Measurements from ENCODE around the gene WDR33.

Gene WDR33

DNA sequence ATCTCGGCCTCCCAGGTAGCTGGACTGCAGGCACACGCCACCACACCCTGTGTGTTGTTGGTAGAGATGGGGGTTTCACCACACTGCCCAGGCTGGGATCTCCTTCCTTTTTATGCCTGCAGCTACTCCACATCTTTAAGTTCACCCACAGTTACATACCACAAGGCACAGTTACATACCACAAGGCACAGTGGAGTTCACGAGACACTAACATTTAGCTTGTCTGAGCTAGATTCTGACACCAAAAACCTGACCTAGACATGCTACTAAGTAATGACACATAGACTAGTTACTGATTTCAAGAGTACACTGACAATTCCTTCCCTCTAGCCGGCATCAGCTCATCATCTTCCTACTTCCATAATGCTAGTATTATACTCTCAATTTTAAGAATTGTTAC, 42.7 kb upstream of the WDR33 start:
- TF ChIP-seq TEAD4 (IDR thresholded peaks at IDR 0.05) (no peak), MAX (IDR thresholded peaks at IDR 0.05) (no peak), TCF12 (IDR thresholded peaks at IDR 0.05; ENCODE audit: low read depth) (no peak), YY1 (IDR thresholded peaks at IDR 0.05; ENCODE audit: low read depth) (no peak), CREB1 (IDR thresholded peaks at IDR 0.05; ENCODE audit: low read depth) (no peak), EGR1 (IDR thresholded peaks at IDR 0.05) (no peak), FOXM1 (IDR thresholded peaks at IDR 0.05; ENCODE audit: borderline replicate concordance, low read depth) (no peak), ZBTB7A (IDR thresholded peaks at IDR 0.05; ENCODE audit: low read depth) (no peak)

GRCh38 chr2:127852388-127852787, 41.4 kb upstream of the WDR33 start:
- no peak for TF ChIP-seq EGR1 (IDR thresholded peaks at IDR 0.05)
- peak; percentile 95 for TF ChIP-seq CEBPB (IDR thresholded peaks at IDR 0.05)

GRCh38 chr2:127847931-127848330, 37.0 kb upstream of the WDR33 start:
- no peak for TF ChIP-seq TCF12 (IDR thresholded peaks at IDR 0.05; ENCODE audit: low read depth)

DNA sequence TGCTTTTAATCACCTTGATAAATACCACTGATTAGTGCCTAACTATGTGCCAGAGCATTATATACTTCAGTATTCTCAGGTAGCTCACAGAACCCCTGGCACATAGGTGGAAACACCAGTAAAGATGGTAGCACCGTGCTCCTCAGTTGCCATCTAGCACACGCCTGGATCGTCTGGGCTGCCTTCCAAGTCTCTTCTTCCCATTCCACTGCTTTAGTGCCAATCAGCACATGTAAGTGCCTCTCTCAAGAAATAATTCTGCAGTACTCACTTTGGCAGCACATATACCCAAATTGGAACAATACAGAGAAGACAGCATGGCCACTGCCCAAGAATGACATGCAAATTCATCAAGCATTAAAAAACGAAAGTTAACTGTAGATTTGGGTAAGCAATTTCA, 34.0 kb upstream of the WDR33 start:
- no peak for TF ChIP-seq FOXM1 (IDR thresholded peaks at IDR 0.05; ENCODE audit: borderline replicate concordance, low read depth)
- TF ChIP-seq NFIC (IDR thresholded peaks at IDR 0.05), result no peak
- TF ChIP-seq EP300 (IDR thresholded peaks at IDR 0.05; ENCODE audit: borderline replicate concordance), result no peak
- TF ChIP-seq TAF1 (IDR thresholded peaks at IDR 0.05; ENCODE audit: low read depth), result no peak
- no peak for TF ChIP-seq CREB1 (IDR thresholded peaks at IDR 0.05; ENCODE audit: low read depth)
- no peak for TF ChIP-seq REST (IDR thresholded peaks at IDR 0.05; ENCODE audit: low read depth)
- no peak for TF ChIP-seq MAX (IDR thresholded peaks at IDR 0.05)
- no peak for TF ChIP-seq TCF12 (IDR thresholded peaks at IDR 0.05; ENCODE audit: low read depth)
- TF ChIP-seq ZBTB7A (IDR thresholded peaks at IDR 0.05; ENCODE audit: low read depth), result no peak
- no peak for TF ChIP-seq TEAD4 (IDR thresholded peaks at IDR 0.05)
- TF ChIP-seq CEBPB (IDR thresholded peaks at IDR 0.05), result no peak
- no peak for TF ChIP-seq EGR1 (IDR thresholded peaks at IDR 0.05)
- TF ChIP-seq RAD21 (IDR thresholded peaks at IDR 0.05; ENCODE audit: low read depth), result no peak
- TF ChIP-seq YY1 (IDR thresholded peaks at IDR 0.05; ENCODE audit: low read depth), result no peak
- TF ChIP-seq, protein P1, sequence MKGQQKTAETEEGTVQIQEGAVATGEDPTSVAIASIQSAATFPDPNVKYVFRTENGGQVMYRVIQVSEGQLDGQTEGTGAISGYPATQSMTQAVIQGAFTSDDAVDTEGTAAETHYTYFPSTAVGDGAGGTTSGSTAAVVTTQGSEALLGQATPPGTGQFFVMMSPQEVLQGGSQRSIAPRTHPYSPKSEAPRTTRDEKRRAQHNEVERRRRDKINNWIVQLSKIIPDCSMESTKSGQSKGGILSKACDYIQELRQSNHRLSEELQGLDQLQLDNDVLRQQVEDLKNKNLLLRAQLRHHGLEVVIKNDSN (IDR thresholded peaks at IDR 0.05), result no peak

DNA sequence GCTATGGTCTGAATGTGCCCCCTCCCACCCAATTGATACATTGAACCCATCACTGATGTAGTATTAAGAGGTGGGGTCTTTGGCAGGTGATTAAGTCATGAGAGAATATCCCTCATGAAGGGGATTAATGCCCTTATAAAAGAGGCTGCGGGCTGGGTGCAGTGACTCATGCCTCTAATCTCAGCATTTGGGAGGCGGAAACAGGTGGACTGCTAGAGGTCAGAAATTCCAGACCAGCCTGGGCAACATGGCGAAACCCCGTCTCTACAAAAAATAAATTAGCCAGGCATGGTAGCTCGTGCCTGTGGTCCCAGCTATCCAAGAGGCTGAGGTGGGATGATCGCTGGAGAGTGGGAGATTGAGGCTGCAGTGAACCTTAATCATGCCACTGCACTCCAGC, 32.7 kb upstream of the WDR33 start:
- TF ChIP-seq MAX (IDR thresholded peaks at IDR 0.05), result no peak
- TF ChIP-seq TEAD4 (IDR thresholded peaks at IDR 0.05), result no peak
- no peak for TF ChIP-seq YY1 (IDR thresholded peaks at IDR 0.05; ENCODE audit: low read depth)
- no peak for TF ChIP-seq TCF12 (IDR thresholded peaks at IDR 0.05; ENCODE audit: low read depth)
- no peak for TF ChIP-seq ZBTB7A (IDR thresholded peaks at IDR 0.05; ENCODE audit: low read depth)
- TF ChIP-seq EP300 (IDR thresholded peaks at IDR 0.05; ENCODE audit: borderline replicate concordance), result no peak
- TF ChIP-seq CEBPB (IDR thresholded peaks at IDR 0.05), result no peak

GRCh38 chr2:127841466-127842178, 30.7 kb upstream of the WDR33 start:
- no peak for TF ChIP-seq ZBTB7A (IDR thresholded peaks at IDR 0.05; ENCODE audit: low read depth)
- TF ChIP-seq MAX (IDR thresholded peaks at IDR 0.05), result no peak
- no peak for TF ChIP-seq TCF12 (IDR thresholded peaks at IDR 0.05; ENCODE audit: low read depth)
- TF ChIP-seq EGR1 (IDR thresholded peaks at IDR 0.05), result no peak
- TF ChIP-seq CEBPB (IDR thresholded peaks at IDR 0.05), result no peak
- no peak for TF ChIP-seq FOXM1 (IDR thresholded peaks at IDR 0.05; ENCODE audit: borderline replicate concordance, low read depth)
- no peak for TF ChIP-seq TEAD4 (IDR thresholded peaks at IDR 0.05)
- no peak for TF ChIP-seq RAD21 (IDR thresholded peaks at IDR 0.05; ENCODE audit: low read depth)
- no peak for TF ChIP-seq CREB1 (IDR thresholded peaks at IDR 0.05; ENCODE audit: low read depth)
- TF ChIP-seq NFIC (IDR thresholded peaks at IDR 0.05), result no peak
- TF ChIP-seq TAF1 (IDR thresholded peaks at IDR 0.05; ENCODE audit: low read depth), result no peak
- TF ChIP-seq YY1 (IDR thresholded peaks at IDR 0.05; ENCODE audit: low read depth), result no peak
- TF ChIP-seq EP300 (IDR thresholded peaks at IDR 0.05; ENCODE audit: borderline replicate concordance), result no peak
- TF ChIP-seq, protein P1 (IDR thresholded peaks at IDR 0.05), result no peak
- TF ChIP-seq REST (IDR thresholded peaks at IDR 0.05; ENCODE audit: low read depth), result no peak

All from Ishikawa (cell line).